ENCODE measurements around the gene FFAR3.
"Not testable (repeated sequence)": the region's sequence is repeated elsewhere in the genome, so short reads cannot be mapped to it uniquely, and the experiment has no call there.

Gene FFAR3

GRCh38 chr19:35351411-35352176 is 6.7 kb upstream of the FFAR3 start:
- no peak for DNase-seq (ENCODE audit: low read depth in 2 of 2)

GRCh38 chr19:35352177-35352447 is 6.1 kb upstream of the FFAR3 start:
- DNase-seq (ENCODE audit: low read depth in 2 of 2): no peak

GRCh38 chr19:35352448-35353304 is 5.6 kb upstream of the FFAR3 start:
- DNase-seq (ENCODE audit: low read depth in 2 of 2): peak; percentile 35 to 38

GRCh38 chr19:35353635-35354034 is 4.6 kb upstream of the FFAR3 start:
- no peak for DNase-seq (ENCODE audit: low read depth in 2 of 2)

- no peak for DNase-seq (ENCODE audit: low read depth in 2 of 2)
Observed at GRCh38 chr19:35354898-35355297, 3.4 kb upstream of the FFAR3 start.

- no peak for DNase-seq (ENCODE audit: low read depth in 2 of 2)
Observed at GRCh38 chr19:35355791-35356460, 2.3 kb upstream of the FFAR3 start.

- not testable (repeated sequence) for DNase-seq (ENCODE audit: low read depth in 2 of 2)
Observed at GRCh38 chr19:35358834-35359233, 574 bp downstream of the FFAR3 start.

- not testable (repeated sequence) for DNase-seq (ENCODE audit: low read depth in 2 of 2)
Observed at GRCh38 chr19:35359395-35359794, 1.1 kb downstream of the FFAR3 start.

GRCh38 chr19:35360081-35360480 is 1.8 kb downstream of the FFAR3 start:
- DNase-seq (ENCODE audit: low read depth in 2 of 2): not testable (repeated sequence)

GRCh38 chr19:35360880-35361420 is 2.7 kb downstream of the FFAR3 start:
- DNase-seq (ENCODE audit: low read depth in 2 of 2): no peak

GRCh38 chr19:35362261-35363000 is 4.2 kb downstream of the FFAR3 start:
- no peak for DNase-seq (ENCODE audit: low read depth in 2 of 2)

GRCh38 chr19:35363001-35363590 is 4.8 kb downstream of the FFAR3 start:
- DNase-seq (ENCODE audit: low read depth in 2 of 2): no peak

- DNase-seq (ENCODE audit: low read depth in 2 of 2): no peak
Observed at GRCh38 chr19:35363711-35364425, 5.6 kb downstream of the FFAR3 start.

- no peak for DNase-seq (ENCODE audit: low read depth in 2 of 2)
Observed at GRCh38 chr19:35365303-35365702, 7.0 kb downstream of the FFAR3 start.

- DNase-seq (ENCODE audit: low read depth in 2 of 2): no peak
Observed at GRCh38 chr19:35368378-35368777, 10.1 kb downstream of the FFAR3 start.

GRCh38 chr19:35369522-35369921 is 11.3 kb downstream of the FFAR3 start:
- DNase-seq (ENCODE audit: low read depth in 2 of 2): no peak

- no peak for DNase-seq (ENCODE audit: low read depth in 2 of 2)
Observed at GRCh38 chr19:35370722-35371121, 12.5 kb downstream of the FFAR3 start, which contains the start of gene GPR42. GPR42 (plus strand) TSS chr19:35371068; CDS start chr19:35371360, 292 bp downstream.

GRCh38 chr19:35373492-35373891 is 15.2 kb downstream of the FFAR3 start:
- no peak for DNase-seq (ENCODE audit: low read depth in 2 of 2)

GRCh38 chr19:35374031-35374430 is 15.8 kb downstream of the FFAR3 start:
- DNase-seq (ENCODE audit: low read depth in 2 of 2): not testable (repeated sequence)

GRCh38 chr19:35375505-35376307 is 17.4 kb downstream of the FFAR3 start:
- DNase-seq (ENCODE audit: low read depth in 2 of 2): no peak

Measured in fibroblast of skin of left quadriceps (primary cell).